Astrocyte (in vitro differentiated cells and primary cell): ENCODE measurements around the gene FZR1.

Experiments used
- CTCF ChIP-seq: IDR thresholded peaks from 2 replicates; pipeline ENCODE4 v1.5.1; 2011; ENCODE audit warnings: low read depth, mild to moderate bottlenecking, inconsistent platforms, low read length, moderate library complexity; ENCODE audit not compliant: insufficient read depth
- EZH2 ChIP-seq: IDR thresholded peaks from 2 replicates; pipeline ENCODE4 v1.6.1; 2012; ENCODE audit warnings: mild to moderate bottlenecking, low read length, inconsistent platforms; ENCODE audit not compliant: insufficient read depth

- TF ChIP-seq CTCF (no peak), EZH2 (no peak)
These were observed 28.2 kb upstream of the FZR1 start for GRCh38 chr19:3477951-3478350.
